ENCODE results near the gene SLC25A39. TPM values are rescaled to one million over a fixed set of nuclear protein-coding genes. Genes with fewer than 3 reads are reported as not detected.

The SLC25A39 gene
- total and polyA plus RNA-seq, 2 of the 13 experiments (the other 11 are each of a cell fraction or from before 2014, with no cell fraction given): 144 to 151 TPM

DNA sequence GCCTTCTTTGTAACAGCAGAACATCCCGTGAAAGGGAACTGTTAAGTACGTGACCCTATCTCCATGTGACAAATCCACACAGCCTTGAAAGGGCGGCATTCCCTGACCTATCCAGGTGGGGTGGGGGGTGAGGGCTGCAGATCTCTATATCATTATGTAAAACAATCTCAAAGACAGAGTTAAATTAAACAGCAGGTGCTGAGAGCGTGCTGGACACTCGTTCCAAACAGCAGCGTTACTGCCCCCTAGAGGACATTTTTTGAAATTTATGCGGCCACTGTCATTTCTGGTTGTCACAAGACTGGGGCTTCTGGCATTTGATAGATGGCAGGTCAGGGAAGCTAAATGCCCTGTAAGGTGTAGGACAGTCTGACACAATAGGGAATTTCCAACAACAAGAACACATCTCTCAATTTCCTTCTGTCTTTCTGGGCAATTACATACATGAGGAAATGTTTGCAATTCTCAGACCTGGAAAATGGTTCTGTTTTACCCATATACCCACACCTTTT, 6.7 kb upstream of the SLC25A39 start (continued):
- TF ChIP-seq, protein P1, sequence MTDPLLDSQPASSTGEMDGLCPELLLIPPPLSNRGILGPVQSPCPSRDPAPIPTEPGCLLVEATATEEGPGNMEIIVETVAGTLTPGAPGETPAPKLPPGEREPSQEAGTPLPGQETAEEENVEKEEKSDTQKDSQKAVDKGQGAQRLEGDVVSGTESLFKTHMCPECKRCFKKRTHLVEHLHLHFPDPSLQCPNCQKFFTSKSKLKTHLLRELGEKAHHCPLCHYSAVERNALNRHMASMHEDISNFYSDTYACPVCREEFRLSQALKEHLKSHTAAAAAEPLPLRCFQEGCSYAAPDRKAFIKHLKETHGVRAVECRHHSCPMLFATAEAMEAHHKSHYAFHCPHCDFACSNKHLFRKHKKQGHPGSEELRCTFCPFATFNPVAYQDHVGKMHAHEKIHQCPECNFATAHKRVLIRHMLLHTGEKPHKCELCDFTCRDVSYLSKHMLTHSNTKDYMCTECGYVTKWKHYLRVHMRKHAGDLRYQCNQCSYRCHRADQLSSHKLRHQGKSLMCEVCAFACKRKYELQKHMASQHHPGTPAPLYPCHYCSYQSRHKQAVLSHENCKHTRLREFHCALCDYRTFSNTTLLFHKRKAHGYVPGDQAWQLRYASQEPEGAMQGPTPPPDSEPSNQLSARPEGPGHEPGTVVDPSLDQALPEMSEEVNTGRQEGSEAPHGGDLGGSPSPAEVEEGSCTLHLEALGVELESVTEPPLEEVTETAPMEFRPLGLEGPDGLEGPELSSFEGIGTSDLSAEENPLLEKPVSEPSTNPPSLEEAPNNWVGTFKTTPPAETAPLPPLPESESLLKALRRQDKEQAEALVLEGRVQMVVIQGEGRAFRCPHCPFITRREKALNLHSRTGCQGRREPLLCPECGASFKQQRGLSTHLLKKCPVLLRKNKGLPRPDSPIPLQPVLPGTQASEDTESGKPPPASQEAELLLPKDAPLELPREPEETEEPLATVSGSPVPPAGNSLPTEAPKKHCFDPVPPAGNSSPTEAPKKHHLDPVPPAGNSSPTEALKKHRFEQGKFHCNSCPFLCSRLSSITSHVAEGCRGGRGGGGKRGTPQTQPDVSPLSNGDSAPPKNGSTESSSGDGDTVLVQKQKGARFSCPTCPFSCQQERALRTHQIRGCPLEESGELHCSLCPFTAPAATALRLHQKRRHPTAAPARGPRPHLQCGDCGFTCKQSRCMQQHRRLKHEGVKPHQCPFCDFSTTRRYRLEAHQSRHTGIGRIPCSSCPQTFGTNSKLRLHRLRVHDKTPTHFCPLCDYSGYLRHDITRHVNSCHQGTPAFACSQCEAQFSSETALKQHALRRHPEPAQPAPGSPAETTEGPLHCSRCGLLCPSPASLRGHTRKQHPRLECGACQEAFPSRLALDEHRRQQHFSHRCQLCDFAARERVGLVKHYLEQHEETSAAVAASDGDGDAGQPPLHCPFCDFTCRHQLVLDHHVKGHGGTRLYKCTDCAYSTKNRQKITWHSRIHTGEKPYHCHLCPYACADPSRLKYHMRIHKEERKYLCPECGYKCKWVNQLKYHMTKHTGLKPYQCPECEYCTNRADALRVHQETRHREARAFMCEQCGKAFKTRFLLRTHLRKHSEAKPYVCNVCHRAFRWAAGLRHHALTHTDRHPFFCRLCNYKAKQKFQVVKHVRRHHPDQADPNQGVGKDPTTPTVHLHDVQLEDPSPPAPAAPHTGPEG (CRISPR knock-in tag; IDR thresholded peaks at IDR 0.05): no peak
- TF ChIP-seq ZNF101 (CRISPR knock-in tag; IDR thresholded peaks at IDR 0.05; ENCODE audit: borderline replicate concordance, low read depth): no peak
- no peak for TF ChIP-seq SRY (CRISPR knock-in tag; IDR thresholded peaks at IDR 0.05)
- TF ChIP-seq MATR3 (CRISPR knock-in tag; IDR thresholded peaks at IDR 0.05): no peak
- TF ChIP-seq SMARCE1 (IDR thresholded peaks at IDR 0.05; ENCODE audit: borderline replicate concordance): no peak
- TF ChIP-seq NBN (conservative IDR thresholded peaks at IDR 0.05): no peak
- TF ChIP-seq, protein P2, sequence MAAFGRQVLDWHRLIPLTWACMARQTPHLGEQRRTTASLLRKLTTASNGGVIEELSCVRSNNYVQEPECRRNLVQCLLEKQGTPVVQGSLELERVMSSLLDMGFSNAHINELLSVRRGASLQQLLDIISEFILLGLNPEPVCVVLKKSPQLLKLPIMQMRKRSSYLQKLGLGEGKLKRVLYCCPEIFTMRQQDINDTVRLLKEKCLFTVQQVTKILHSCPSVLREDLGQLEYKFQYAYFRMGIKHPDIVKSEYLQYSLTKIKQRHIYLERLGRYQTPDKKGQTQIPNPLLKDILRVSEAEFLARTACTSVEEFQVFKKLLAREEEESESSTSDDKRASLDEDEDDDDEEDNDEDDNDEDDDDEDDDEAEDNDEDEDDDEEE (CRISPR knock-in tag; IDR thresholded peaks at IDR 0.05): no peak
- TF ChIP-seq ZSCAN9 (CRISPR knock-in tag; IDR thresholded peaks at IDR 0.05; ENCODE audit: borderline replicate concordance): 0 out of 2 replicates have a peak, but pooled peaks have one; percentile 60
- TF ChIP-seq ZNF12 (CRISPR knock-in tag; IDR thresholded peaks at IDR 0.05): no peak
- TF ChIP-seq SMAD3 (CRISPR knock-in tag; IDR thresholded peaks at IDR 0.05): no peak
- TF ChIP-seq, protein P3, sequence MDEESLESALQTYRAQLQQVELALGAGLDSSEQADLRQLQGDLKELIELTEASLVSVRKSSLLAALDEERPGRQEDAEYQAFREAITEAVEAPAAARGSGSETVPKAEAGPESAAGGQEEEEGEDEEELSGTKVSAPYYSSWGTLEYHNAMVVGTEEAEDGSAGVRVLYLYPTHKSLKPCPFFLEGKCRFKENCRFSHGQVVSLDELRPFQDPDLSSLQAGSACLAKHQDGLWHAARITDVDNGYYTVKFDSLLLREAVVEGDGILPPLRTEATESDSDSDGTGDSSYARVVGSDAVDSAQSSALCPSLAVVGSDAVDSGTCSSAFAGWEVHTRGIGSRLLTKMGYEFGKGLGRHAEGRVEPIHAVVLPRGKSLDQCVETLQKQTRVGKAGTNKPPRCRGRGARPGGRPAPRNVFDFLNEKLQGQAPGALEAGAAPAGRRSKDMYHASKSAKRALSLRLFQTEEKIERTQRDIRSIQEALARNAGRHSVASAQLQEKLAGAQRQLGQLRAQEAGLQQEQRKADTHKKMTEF (CRISPR knock-in tag; IDR thresholded peaks at IDR 0.05): peak; percentile 50; the same call in 1 of the 2 replicates
- TF ChIP-seq, protein P4, sequence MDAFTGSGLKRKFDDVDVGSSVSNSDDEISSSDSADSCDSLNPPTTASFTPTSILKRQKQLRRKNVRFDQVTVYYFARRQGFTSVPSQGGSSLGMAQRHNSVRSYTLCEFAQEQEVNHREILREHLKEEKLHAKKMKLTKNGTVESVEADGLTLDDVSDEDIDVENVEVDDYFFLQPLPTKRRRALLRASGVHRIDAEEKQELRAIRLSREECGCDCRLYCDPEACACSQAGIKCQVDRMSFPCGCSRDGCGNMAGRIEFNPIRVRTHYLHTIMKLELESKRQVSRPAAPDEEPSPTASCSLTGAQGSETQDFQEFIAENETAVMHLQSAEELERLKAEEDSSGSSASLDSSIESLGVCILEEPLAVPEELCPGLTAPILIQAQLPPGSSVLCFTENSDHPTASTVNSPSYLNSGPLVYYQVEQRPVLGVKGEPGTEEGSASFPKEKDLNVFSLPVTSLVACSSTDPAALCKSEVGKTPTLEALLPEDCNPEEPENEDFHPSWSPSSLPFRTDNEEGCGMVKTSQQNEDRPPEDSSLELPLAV (CRISPR knock-in tag; conservative IDR thresholded peaks at IDR 0.05; ENCODE audit: low read depth): no peak
- TF ChIP-seq MEIS1 (CRISPR knock-in tag; IDR thresholded peaks at IDR 0.05; ENCODE audit: borderline replicate concordance): no peak
- TF ChIP-seq POGZ (CRISPR knock-in tag; IDR thresholded peaks at IDR 0.05): no peak
- TF ChIP-seq HOXA5 (CRISPR knock-in tag; IDR thresholded peaks at IDR 0.05): 0 out of 2 replicates have a peak, but pooled peaks have one; percentile 53
- TF ChIP-seq, protein P5, sequence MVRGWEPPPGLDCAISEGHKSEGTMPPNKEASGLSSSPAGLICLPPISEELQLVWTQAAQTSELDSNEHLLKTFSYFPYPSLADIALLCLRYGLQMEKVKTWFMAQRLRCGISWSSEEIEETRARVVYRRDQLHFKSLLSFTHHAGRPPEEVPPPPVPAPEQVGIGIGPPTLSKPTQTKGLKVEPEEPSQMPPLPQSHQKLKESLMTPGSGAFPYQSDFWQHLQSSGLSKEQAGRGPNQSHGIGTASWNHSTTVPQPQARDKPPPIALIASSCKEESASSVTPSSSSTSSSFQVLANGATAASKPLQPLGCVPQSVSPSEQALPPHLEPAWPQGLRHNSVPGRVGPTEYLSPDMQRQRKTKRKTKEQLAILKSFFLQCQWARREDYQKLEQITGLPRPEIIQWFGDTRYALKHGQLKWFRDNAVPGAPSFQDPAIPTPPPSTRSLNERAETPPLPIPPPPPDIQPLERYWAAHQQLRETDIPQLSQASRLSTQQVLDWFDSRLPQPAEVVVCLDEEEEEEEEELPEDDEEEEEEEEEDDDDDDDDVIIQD (CRISPR knock-in tag; IDR thresholded peaks at IDR 0.05; ENCODE audit: low read depth): no peak
- no peak for TF ChIP-seq ZMYM2 (CRISPR knock-in tag; IDR thresholded peaks at IDR 0.05)
- TF ChIP-seq MIER3 (CRISPR knock-in tag; IDR thresholded peaks at IDR 0.05; ENCODE audit: borderline replicate concordance): no peak
- no peak for TF ChIP-seq SNRNP70 (IDR thresholded peaks at IDR 0.05; ENCODE audit: low read depth, low read length)
